A549 (cell line): ENCODE measurements around the gene CREBZF. TPM values are rescaled to one million over a fixed set of nuclear protein-coding genes. Genes with fewer than 3 reads are reported as not detected.

Experiments
- ATAC-seq, 2 experiments: fragments of 200-7000 bp in 1 of 2; fragments of >200 bp in 1 of 2; cut with Nextera tagmentation in 1 of 2; cut with Tn5 transposase in 1 of 2; 3 replicates each; pipeline versions ENCODE4 v1.8.0 to v1.9.1; 2018 to 2020; ENCODE audit warnings: mild to moderate bottlenecking in 1 of 2, moderate library complexity in 1 of 2
- CTCF ChIA-PET: fragments of 300-600 bp; sonication (Branson Sonifier 250); formaldehyde crosslinking; extraction: SDS; loops from one replicate; lab custom pipeline; 2021; ENCODE audit warnings: antibody characterized with exemption, inconsistent platforms; lab: Yijun Ruan, JAX
- POLR2A ChIA-PET: fragments of 350-600 bp; formaldehyde crosslinking; extraction: SDS; loops from one replicate; lab custom pipeline; 2021; ENCODE audit warnings: antibody characterized with exemption, inconsistent platforms; lab: Yijun Ruan, JAX
- DNase-seq, 2 experiments: peaks; one replicate each; pipeline versions ENCODE4 v3.0.0 to v3.0.0-alpha.2; 2011 to 2016; ENCODE audit warnings: low read depth in 1 of 2, low spot score in 1 of 2
- FAIRE-seq: peaks from 2 replicates; lab custom pipeline; 2011; peaks lifted over from hg19 to GRCh38; lab: Jason Lieb, UNC
- H3K27ac ChIP-seq, 2 experiments: fragments of >200 bp; sonication (Bioruptor Twin); formaldehyde crosslinking; 3 replicates each; pipeline ENCODE4 v1.5.1; 2016 to 2017
- H3K4me1 ChIP-seq: fragments of >200 bp; sonication (Bioruptor Twin); formaldehyde crosslinking; 3 replicates; pipeline ENCODE4 v1.6.1; 2016
- H3K4me2 ChIP-seq: fragments of >200 bp; sonication (Bioruptor Twin); formaldehyde crosslinking; 3 replicates; pipeline ENCODE4 v1.6.1; 2016
- H3K4me3 ChIP-seq: fragments of >200 bp; sonication (Bioruptor Twin); formaldehyde crosslinking; 3 replicates; pipeline ENCODE4 v1.5.1; 2016
- H3K9me3 ChIP-seq: fragments of >200 bp; sonication (Bioruptor Twin); formaldehyde crosslinking; 3 replicates; pipeline ENCODE4 v1.6.1; 2016
- CBX8 ChIP-seq: fragments of 200-600 bp; sonication (generic); IDR thresholded peaks from 2 replicates; pipeline ENCODE4 v1.6.1; 2016
- CEBPB ChIP-seq, 2 experiments: fragments of >200 bp in 1 of 2; sonication (Bioruptor Twin) in 1 of 2; formaldehyde crosslinking in 1 of 2; IDR thresholded peaks; 2 replicates each; pipeline ENCODE4 v1.6.1; 2012 to 2016
- CHD2 ChIP-seq: fragments of 150-350 bp; IDR thresholded peaks from 2 replicates; pipeline ENCODE4 v1.6.1; 2014; ENCODE audit warnings: low read length; ENCODE audit not compliant: partially characterized antibody
- CHD4 ChIP-seq: fragments of 200-600 bp; sonication (generic); IDR thresholded peaks from 2 replicates; pipeline ENCODE4 v1.6.1; 2016; ENCODE audit warnings: antibody characterized with exemption, mild to moderate bottlenecking, borderline replicate concordance
- E2F6 ChIP-seq: IDR thresholded peaks from 2 replicates; pipeline ENCODE4 v1.6.1; 2012; ENCODE audit warnings: low read depth, borderline replicate concordance
- ELK1 ChIP-seq: fragments of 150-350 bp; IDR thresholded peaks from 2 replicates; pipeline ENCODE4 v1.6.1; 2014; ENCODE audit warnings: low read depth, mild to moderate bottlenecking, low read length
- ESRRA ChIP-seq: fragments of 150-350 bp; IDR thresholded peaks from 2 replicates; pipeline ENCODE4 v1.6.1; 2014; ENCODE audit warnings: mild to moderate bottlenecking, low read length, borderline replicate concordance
- FOXS1 ChIP-seq: fragments of 250-450 bp; sonication (Bioruptor Pico); IDR thresholded peaks from 2 replicates; pipeline ENCODE4 v1.5.0; 2020; ENCODE audit warnings: mild to moderate bottlenecking, moderate library complexity
- GATA3 ChIP-seq: IDR thresholded peaks from 2 replicates; pipeline ENCODE4 v1.6.1; 2012; ENCODE audit warnings: borderline replicate concordance
- HDAC2 ChIP-seq: fragments of 200-600 bp; sonication (generic); IDR thresholded peaks from 2 replicates; pipeline ENCODE4 v1.6.1; 2016
- HEYL ChIP-seq: fragments of 250-450 bp; sonication (Bioruptor Pico); IDR thresholded peaks from 2 replicates; pipeline ENCODE4 v1.8.0; 2021; ENCODE audit warnings: mild to moderate bottlenecking, moderate library complexity
- HOXA7 ChIP-seq: fragments of 250-450 bp; sonication (Bioruptor Pico); IDR thresholded peaks from 2 replicates; pipeline ENCODE4 v1.5.0; 2020; ENCODE audit warnings: mild to moderate bottlenecking, moderate library complexity
- MAFK ChIP-seq: fragments of 450-650 bp; IDR thresholded peaks from 2 replicates; pipeline ENCODE4 v1.6.1; 2014; ENCODE audit not compliant: partially characterized antibody
- MAX ChIP-seq: IDR thresholded peaks from 2 replicates; pipeline ENCODE4 v1.6.1; 2012
- MYC ChIP-seq: IDR thresholded peaks from 2 replicates; pipeline ENCODE4 v1.6.1; 2012; ENCODE audit warnings: mild to moderate bottlenecking, inconsistent platforms, low read length, improper control_type of control experiment, borderline replicate concordance
- RAD21 ChIP-seq, 2 experiments: fragments of >200 bp in 1 of 2; sonication (Bioruptor Twin) in 1 of 2; formaldehyde crosslinking in 1 of 2; IDR thresholded peaks in 1 of 2; conservative IDR thresholded peaks in 1 of 2; 2 replicates in 1 of 2; 3 replicates in 1 of 2; pipeline ENCODE4 v1.6.1; 2012 to 2018; ENCODE audit warnings: inconsistent platforms in 1 of 2
- RARB ChIP-seq: fragments of 250-450 bp; sonication (Bioruptor Pico); IDR thresholded peaks from 2 replicates; pipeline ENCODE4 v1.8.0; 2021; ENCODE audit warnings: mild to moderate bottlenecking, moderate library complexity
- RCOR1 ChIP-seq: fragments of 150-350 bp; IDR thresholded peaks from 2 replicates; pipeline ENCODE4 v1.6.1; 2014; ENCODE audit warnings: antibody characterized with exemption, low read length, low read depth
- RFX5 ChIP-seq: fragments of 450-650 bp; IDR thresholded peaks from 2 replicates; pipeline ENCODE4 v1.7.1; 2014; ENCODE audit warnings: antibody characterized with exemption, mild to moderate bottlenecking, moderate library complexity
- TP53 ChIP-seq: fragments of 250-450 bp; sonication (Bioruptor Pico); IDR thresholded peaks from 2 replicates; pipeline ENCODE4 v1.5.0; 2021; ENCODE audit warnings: mild to moderate bottlenecking, moderate library complexity
- ZC3H11A ChIP-seq: fragments of 450-650 bp; IDR thresholded peaks from 2 replicates; pipeline ENCODE4 v1.6.1; 2014; ENCODE audit warnings: antibody characterized with exemption, mild to moderate bottlenecking
- ZSCAN20 ChIP-seq: fragments of 250-450 bp; sonication (Bioruptor Pico); IDR thresholded peaks from 2 replicates; pipeline ENCODE4 v1.8.0; 2022; ENCODE audit warnings: mild to moderate bottlenecking, moderate library complexity
- WGBS: methylation state at CpG from one replicate; pipeline ENCODE4 v1.1.6; 2017; ENCODE audit errors: missing lambda C conversion rate; 5-methylcytosine and 5-hydroxymethylcytosine counted together
- polyA plus RNA-seq, 4 experiments: library from polyadenylated mRNA; depleted of rRNA in 3 of 4; stranded (reverse); fragments of >200 nt; fragmentation: RNase III in 1 of 4; extraction: RNeasy Plus Mini Kit Qiagen cat#74134 plus additional on column Dnase treatment in 1 of 4; gene quantifications; 2 replicates in 3 of 4; 3 replicates in 1 of 4; pipeline ENCODE4 v1.2.3, GENCODE V29; 2011 to 2017

CREBZF gene
- polyA plus RNA-seq, 2 of the 4 experiments (the other 2 are of a cell fraction) = 57.8 to 61.8 TPM

- no peak for ATAC-seq
- Histone ChIP-seq H3K4me1 (peaks cover 7% of the 10 kb centered on the region; the same call in 1 of the 3 replicates), H3K9me3 (no peaks in the 10 kb centered on the region), H3K27ac (no peak overlapping the region), H3K4me3 (no peak overlapping the region), H3K4me2 (no peak overlapping the region)
- no peak for TF ChIP-seq TP53 (CRISPR knock-in tag)
- TF ChIP-seq MYC = no peak
- TF ChIP-seq ESRRA = no peak
- no peak for TF ChIP-seq E2F6
- TF ChIP-seq HEYL (CRISPR knock-in tag) = no peak
- no peak for TF ChIP-seq CBX8
- TF ChIP-seq RFX5 = no peak
- TF ChIP-seq HDAC2 = no peak
- no peak for TF ChIP-seq CHD4
- no peak for TF ChIP-seq CEBPB (IDR thresholded peaks at IDR 0.05)
- no peak for TF ChIP-seq GATA3
- DNase-seq = no peak
- CTCF ChIA-PET = interaction anchor here (1.0 kb wide), 1 partner anchor 11 kb away, joined by 4 read pairs; no protein-coding TSS in a partner anchor
- POLR2A ChIA-PET = no interaction called here
- FAIRE-seq = no peak
Measured at GRCh38 chr11:85705800-85706199, 40.9 kb upstream of the CREBZF start.

- H3K4me3 ChIP-seq = no peak overlapping the region
- FAIRE-seq (peak; percentile 84), DNase-seq (no peak), ATAC-seq (no peak)
- no peak overlapping the region for H3K27ac ChIP-seq
- H3K4me2 ChIP-seq = no peak overlapping the region
- H3K4me1 ChIP-seq = peaks cover 7% of the 10 kb centered on the region; the same call in 1 of the 3 replicates
- no peak for TF ChIP-seq RFX5
- no peak for TF ChIP-seq RCOR1
- no peak for TF ChIP-seq RARB (CRISPR knock-in tag)
- peak; percentile 85 for TF ChIP-seq MAFK
- no peak for TF ChIP-seq HOXA7 (CRISPR knock-in tag)
- WGBS = 93% methylated on average over 3 of the region's 3 CpGs
- ChIA-PET POLR2A (no interaction called here), CTCF (interaction anchor here (1.0 to 1.5 kb wide), 3 partner anchors 10 to 120 kb away, joined by 4 read pairs; no protein-coding TSS in a partner anchor)
- H3K9me3 ChIP-seq = no peaks in the 10 kb centered on the region
Measured at GRCh38 chr11:85704967-85705366, 40.0 kb upstream of the CREBZF start.

GRCh38 chr11:85699957-85700741 is 35.2 kb upstream of the CREBZF start:
- Histone ChIP-seq H3K4me3 (no peak overlapping the region), H3K9me3 (no peaks in the 10 kb centered on the region)
- CTCF ChIA-PET = interaction anchor here (0.8 to 5.2 kb wide), 7 partner anchors 11 to 154 kb away, joined by 3 to 23 read pairs (median 3); partner anchors contain the start of genes CCDC83 and CREBZF
- no peak for FAIRE-seq
- no peak for DNase-seq
- TF ChIP-seq ZSCAN20 (CRISPR knock-in tag) (no peak), RARB (CRISPR knock-in tag) (no peak), FOXS1 (CRISPR knock-in tag) (no peak), MAFK (no peak), ELK1 (no peak), CHD4 (no peak), HEYL (CRISPR knock-in tag) (no peak), MAX (no peak), RAD21 (conservative IDR thresholded peaks at IDR 0.05 in 1 of 2, IDR thresholded peaks at IDR 0.05 in 1 of 2) (no peak), ZC3H11A (no peak), CHD2 (no peak)
- TF ChIP-seq, all 56 proteins: peak for 0
- ATAC-seq = no peak
- POLR2A ChIA-PET = no interaction called here
- Histone ChIP-seq H3K27ac (no peak overlapping the region), H3K4me1 (peaks cover 7% of the 10 kb centered on the region; the same call in 2 of the 3 replicates), H3K4me2 (no peak overlapping the region)
- WGBS = 89% methylated on average over 2 of the region's 2 CpGs
